OCI-LY1 (cell line): Measurements from ENCODE around the gene STRIP2.

Experiments used
- EZH2 ChIP-seq: fragments of 200-600 bp; sonication (generic), shearing (Covaris generic); IDR thresholded peaks from 2 replicates; pipeline ENCODE4 v1.8.0; 2017; ENCODE audit warnings: borderline replicate concordance, mixed run types, mild to moderate bottlenecking, antibody characterized with exemption, low read length, moderate library complexity, mixed read lengths
- TF ChIP-seq, protein P1 (sequence below): fragments of 200-600 bp; sonication (generic), shearing (Covaris generic); IDR thresholded peaks from 2 replicates; pipeline ENCODE4 v1.5.1; 2017; ENCODE audit warnings: mild to moderate bottlenecking, antibody characterized with exemption, low read length, moderate library complexity, mixed read lengths

DNA sequence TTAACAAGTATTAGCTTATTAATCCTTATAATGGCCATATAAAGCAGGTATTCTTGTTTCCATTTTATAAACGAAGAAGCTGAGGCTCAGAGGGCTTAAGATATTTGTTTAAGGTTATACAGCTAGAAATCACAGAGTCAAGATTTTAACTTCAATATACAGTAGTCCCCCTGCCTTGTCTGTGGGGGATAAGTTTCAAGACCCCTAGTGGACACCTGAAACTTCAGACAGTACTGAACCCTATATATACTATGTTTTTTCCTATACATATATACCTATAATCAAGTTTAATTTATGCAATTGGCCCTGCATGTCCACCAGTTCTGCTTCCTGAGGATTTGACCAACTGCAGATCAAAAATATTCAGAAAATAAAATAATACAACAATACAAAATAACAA, 44.4 kb upstream of the STRIP2 start:
- TF ChIP-seq, protein P1, sequence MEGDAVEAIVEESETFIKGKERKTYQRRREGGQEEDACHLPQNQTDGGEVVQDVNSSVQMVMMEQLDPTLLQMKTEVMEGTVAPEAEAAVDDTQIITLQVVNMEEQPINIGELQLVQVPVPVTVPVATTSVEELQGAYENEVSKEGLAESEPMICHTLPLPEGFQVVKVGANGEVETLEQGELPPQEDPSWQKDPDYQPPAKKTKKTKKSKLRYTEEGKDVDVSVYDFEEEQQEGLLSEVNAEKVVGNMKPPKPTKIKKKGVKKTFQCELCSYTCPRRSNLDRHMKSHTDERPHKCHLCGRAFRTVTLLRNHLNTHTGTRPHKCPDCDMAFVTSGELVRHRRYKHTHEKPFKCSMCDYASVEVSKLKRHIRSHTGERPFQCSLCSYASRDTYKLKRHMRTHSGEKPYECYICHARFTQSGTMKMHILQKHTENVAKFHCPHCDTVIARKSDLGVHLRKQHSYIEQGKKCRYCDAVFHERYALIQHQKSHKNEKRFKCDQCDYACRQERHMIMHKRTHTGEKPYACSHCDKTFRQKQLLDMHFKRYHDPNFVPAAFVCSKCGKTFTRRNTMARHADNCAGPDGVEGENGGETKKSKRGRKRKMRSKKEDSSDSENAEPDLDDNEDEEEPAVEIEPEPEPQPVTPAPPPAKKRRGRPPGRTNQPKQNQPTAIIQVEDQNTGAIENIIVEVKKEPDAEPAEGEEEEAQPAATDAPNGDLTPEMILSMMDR: peak; percentile 41; the same call in 1 of the 2 replicates
- TF ChIP-seq EZH2: no peak
